Heart right ventricle (tissue), 16 donors: ENCODE measurements around the gene GSG1. TPM values are rescaled to one million over a fixed set of nuclear protein-coding genes. Genes with fewer than 3 reads are reported as not detected.

ENCODE experiments used
- ATAC-seq, 8 donors: fragments of 200-7000 bp; cut with Tn5 transposase; one replicate each; pipeline ENCODE4 v1.9.1; 2020; ENCODE audit warnings: mild to moderate bottlenecking in 8 of 8, moderate library complexity in 8 of 8, moderate number of reproducible peaks in 1 of 8
- DNase-seq, 2 donors: peaks; one replicate each; pipeline ENCODE4 v3.0.0-alpha.2; 2020
- H3K27ac ChIP-seq, 10 donors: fragments of 200-600 bp; sonication (generic) in 2 of 10; one replicate each; pipeline versions ENCODE4 v1.5.0 to v1.8.0; 2020 to 2022; ENCODE audit warnings: mild to moderate bottlenecking in 3 of 10
- H3K27me3 ChIP-seq, 7 donors: fragments of 200-600 bp; one replicate each; pipeline ENCODE4 v1.8.0; 2021 to 2022; ENCODE audit warnings: mild to moderate bottlenecking in 2 of 7
- H3K36me3 ChIP-seq, 9 donors: fragments of 200-600 bp; sonication (generic) in 1 of 9; one replicate each; pipeline versions ENCODE4 v1.5.0 to v1.8.0; 2020 to 2022; ENCODE audit warnings: mild to moderate bottlenecking in 2 of 9
- H3K4me1 ChIP-seq, 9 donors: fragments of 200-600 bp; sonication (generic) in 1 of 9; one replicate each; pipeline versions ENCODE4 v1.5.0 to v1.8.0; 2020 to 2022; ENCODE audit warnings: mild to moderate bottlenecking in 4 of 9
- H3K4me3 ChIP-seq, 10 donors: fragments of 200-600 bp; sonication (generic) in 2 of 10; one replicate each; pipeline versions ENCODE4 v1.5.0 to v1.8.0; 2020 to 2022; ENCODE audit warnings: mild to moderate bottlenecking in 7 of 10, moderate library complexity in 2 of 10
- H3K9me3 ChIP-seq, 11 donors: fragments of 200-600 bp in 10 of 11; sonication (generic) in 2 of 11; one replicate each; pipeline versions ENCODE4 v1.5.0 to v1.8.0; 2013 to 2022; ENCODE audit warnings: mild to moderate bottlenecking in 2 of 11, control low read depth in 1 of 11, moderate library complexity in 1 of 11
- WGBS, 2 donors: extraction: QIAGEN DNeasy Blood & Tissue Kit; methylation state at CpG; one replicate each; pipeline ENCODE4 v1.1.7; 2013; ENCODE audit warnings: inconsistent platforms in 1 of 2; 5-methylcytosine and 5-hydroxymethylcytosine counted together
- intact Hi-C, 10 donors: fragments of 100-400 bp; cut with DNase I; formaldehyde crosslinking; loops; one replicate each; pipeline versions ENCODE4 v1.11.1 to v1.14.2; 2022
- polyA plus RNA-seq, 2 donors: library from polyadenylated mRNA; stranded (reverse); fragments of 200-250 nt; gene quantifications; one replicate each; pipeline ENCODE4 v1.2.3, GENCODE V29; 2013
- total RNA-seq, 10 donors: library from RNA; stranded (reverse); fragmentation: NEBNext Ultra II Directional in 3 of 10; extraction: Animal tissue kit (Norgen Biotek cat#: 25700) in 3 of 10; gene quantifications; one replicate each; pipeline versions ENCODE4 v1.2.1 to v1.2.4, GENCODE V29; 2021 to 2023
- TF ChIP-seq, protein P1 (sequence below), 9 donors: fragments of 200-600 bp; sonication (generic) in 2 of 9; IDR thresholded peaks; one replicate each; pipeline versions ENCODE4 v1.5.0 to v1.8.0; 2021 to 2022; ENCODE audit warnings: antibody characterized with exemption in 9 of 9, mild to moderate bottlenecking in 5 of 9, moderate library complexity in 1 of 9
- donor health status: Arrhythmogenic right ventricular cardiomyopathy.
- donor health status: ischemic (EF 13 %, LVEDD 7.1; RV severe dilation, severe dysfunction).
- donor health status: healthy with polysubstance abuse.
- donor health status: DM: no; HTN: yes; CAD: no.
- donor health status: DM: no; HTN: no; CAD: no.
- donor health status: ischemic (EF 25% LVEDD 6.9; RV normal size, moderate dysfunction).
- donor health status: ischemic (EF 25% LVEDD 5.7; RV mildly dilated, moderate dysfunction).
- donor health status: healthy.
- donor health status: DM: yes; HTN: yes; CAD: no.
- donor health status: Ischemic cardiomyopathy.
- donor health status: ischemic (EF 35%, LVEDD 5.7; RV mildly dilated, moderate dysfunction).
- donor health status: nonischemic (EF 11% LVEDD 7.7; RV severe dilation, severe dysfunction).
- donor health status: DM: yes; HTN: yes; CAD: no.
- donor health status: PGD.
- donor health status: ischemic (EF 29% LVEDD 5.4; RV normal size, mild dysfunction).
- donor health status: nonischemic (EF 23%, LVEDD 6.1; RV moderate dilation, normal function).

Gene GSG1
- total and polyA plus RNA-seq, 12 donors, result not detected

DNA sequence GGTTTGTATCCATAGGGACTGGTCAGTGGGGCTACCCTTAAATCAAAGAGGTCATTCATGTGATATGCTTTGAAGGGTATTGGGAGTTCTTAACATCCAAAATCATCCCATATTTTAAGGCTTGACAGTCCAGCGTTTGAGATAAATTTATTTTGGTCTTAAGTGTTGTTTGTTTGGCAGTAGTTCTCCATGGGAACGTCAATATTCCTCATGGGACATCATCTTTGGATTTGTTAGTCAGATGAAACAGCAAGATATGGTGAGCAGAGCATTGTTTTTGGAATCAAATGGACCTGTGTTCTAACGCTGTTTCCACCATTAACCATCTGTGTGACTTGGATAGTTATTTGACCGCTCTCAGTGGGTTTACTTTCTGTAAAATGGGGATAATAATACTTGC lies 45.9 kb upstream of the GSG1 start:
- TF ChIP-seq, protein P1, sequence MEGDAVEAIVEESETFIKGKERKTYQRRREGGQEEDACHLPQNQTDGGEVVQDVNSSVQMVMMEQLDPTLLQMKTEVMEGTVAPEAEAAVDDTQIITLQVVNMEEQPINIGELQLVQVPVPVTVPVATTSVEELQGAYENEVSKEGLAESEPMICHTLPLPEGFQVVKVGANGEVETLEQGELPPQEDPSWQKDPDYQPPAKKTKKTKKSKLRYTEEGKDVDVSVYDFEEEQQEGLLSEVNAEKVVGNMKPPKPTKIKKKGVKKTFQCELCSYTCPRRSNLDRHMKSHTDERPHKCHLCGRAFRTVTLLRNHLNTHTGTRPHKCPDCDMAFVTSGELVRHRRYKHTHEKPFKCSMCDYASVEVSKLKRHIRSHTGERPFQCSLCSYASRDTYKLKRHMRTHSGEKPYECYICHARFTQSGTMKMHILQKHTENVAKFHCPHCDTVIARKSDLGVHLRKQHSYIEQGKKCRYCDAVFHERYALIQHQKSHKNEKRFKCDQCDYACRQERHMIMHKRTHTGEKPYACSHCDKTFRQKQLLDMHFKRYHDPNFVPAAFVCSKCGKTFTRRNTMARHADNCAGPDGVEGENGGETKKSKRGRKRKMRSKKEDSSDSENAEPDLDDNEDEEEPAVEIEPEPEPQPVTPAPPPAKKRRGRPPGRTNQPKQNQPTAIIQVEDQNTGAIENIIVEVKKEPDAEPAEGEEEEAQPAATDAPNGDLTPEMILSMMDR (IDR thresholded peaks at IDR 0.05), result no peak
- Histone ChIP-seq H3K36me3 (no peaks in the 10 kb centered on the region), H3K4me3 (no peak overlapping the region), H3K27me3 (no peaks in the 10 kb centered on the region), H3K4me1 (peaks cover 0 to 58% (median 34%) of the 10 kb centered on the region in 9 donors), H3K27ac (peak overlapping the region in 7 of 10 donors; percentile 7 to 66 (median 39)), H3K9me3 (peaks cover 0 to 9% (median 0%) of the 10 kb centered on the region in 11 donors)
- DNase-seq (no peak), ATAC-seq (peak in 1 of 8 donors; percentile 13)
- WGBS, 2 donors, result 48 to 56% methylated on average over 4 of the region's 4 CpGs
- intact Hi-C loops, result loop anchor here in 2 of 10 donors (5.0 to 10.0 kb wide), 2 partner anchors 45 to 47 kb away; partner anchors contain the start of genes EMP1 (in 1 of the 2) and GSG1 (in 1 of the 2)

DNA sequence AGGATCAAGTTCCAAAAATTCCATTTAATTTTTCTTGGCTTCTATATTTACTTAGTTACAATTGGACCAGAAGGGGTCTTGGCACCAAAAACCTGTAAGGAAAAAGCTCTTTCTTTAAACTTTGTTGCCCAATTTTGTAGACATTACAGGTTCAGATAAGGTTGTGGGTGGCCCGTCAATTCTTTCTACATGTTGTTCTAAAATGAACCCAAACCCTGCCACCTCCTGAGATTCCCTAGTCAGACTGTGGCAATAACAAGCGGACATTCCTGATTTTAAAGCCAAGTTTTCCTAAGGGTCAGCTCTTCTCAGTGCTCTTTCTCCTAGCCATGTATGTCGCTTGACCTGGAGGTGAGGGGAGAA lies 45.0 kb upstream of the GSG1 start:
- no peaks in the 10 kb centered on the region for H3K36me3 ChIP-seq
- no peaks in the 10 kb centered on the region for H3K27me3 ChIP-seq
- intact Hi-C loops, result loop anchor here in 2 of 10 donors (5.0 to 10.0 kb wide), 2 partner anchors 46 kb away; partner anchors contain the start of genes EMP1 (in 1 of the 2) and GSG1 (in 1 of the 2)
- no peak overlapping the region for H3K4me3 ChIP-seq
- TF ChIP-seq, protein P1 (IDR thresholded peaks at IDR 0.05), result no peak
- peaks cover 0 to 61% (median 31%) of the 10 kb centered on the region in 9 donors for H3K4me1 ChIP-seq
- ATAC-seq (no peak), DNase-seq (no peak)
- 80 to 83% methylated on average over 3 of the region's 3 CpGs for WGBS, 2 donors
- H3K27ac ChIP-seq, result peak overlapping the region in 8 of 10 donors; percentile 7 to 66 (median 50)
- H3K9me3 ChIP-seq, result peaks cover 0 to 9% (median 0%) of the 10 kb centered on the region in 11 donors

DNA sequence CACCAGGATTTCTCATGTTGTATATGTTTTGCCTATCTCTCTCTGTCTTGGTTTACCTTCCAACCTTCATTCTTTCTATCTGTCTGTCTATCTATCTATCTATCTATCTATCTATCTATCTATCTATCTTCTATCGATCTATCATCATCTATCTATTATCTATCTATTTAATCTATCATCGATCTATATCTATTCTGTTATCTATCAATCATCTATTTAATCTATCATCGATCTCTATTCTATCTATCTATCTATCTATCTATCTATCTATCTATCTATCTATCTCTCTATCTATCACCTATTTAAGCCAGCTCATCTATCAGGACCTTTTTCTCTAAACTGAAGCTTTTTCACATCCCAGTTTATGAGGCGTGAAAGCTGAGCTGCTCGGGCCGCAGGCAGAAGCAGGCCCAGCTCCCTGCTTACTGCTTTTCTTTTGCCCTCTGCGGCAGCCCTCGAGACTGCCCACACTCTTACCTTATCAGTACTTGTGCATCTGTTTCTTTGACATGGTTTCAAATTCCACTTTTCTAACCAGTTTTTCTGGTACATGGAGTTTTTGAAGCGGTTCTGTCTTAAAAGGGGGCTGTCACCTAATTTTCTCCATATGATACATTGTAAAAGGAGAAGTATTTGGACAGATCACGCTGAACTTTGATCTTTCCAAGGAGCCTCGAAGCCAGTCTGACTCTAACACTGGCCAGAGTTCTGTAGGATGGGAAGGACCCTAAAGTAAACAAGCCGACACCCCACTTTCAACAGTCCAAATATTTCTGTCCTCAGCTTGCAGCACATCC lies 44.4 kb upstream of the GSG1 start:
- TF ChIP-seq, protein P1 (IDR thresholded peaks at IDR 0.05), result no peak
- H3K4me3 ChIP-seq, result no peak overlapping the region
- H3K27me3 ChIP-seq, result no peaks in the 10 kb centered on the region
- H3K4me1 ChIP-seq, result peaks cover 0 to 56% (median 27%) of the 10 kb centered on the region in 9 donors
- H3K36me3 ChIP-seq, result no peaks in the 10 kb centered on the region
- DNase-seq (no peak), ATAC-seq (peak in 1 of 8 donors; percentile 24)
- WGBS, 2 donors, result 78 to 80% methylated on average over 12 of the region's 12 CpGs
- H3K9me3 ChIP-seq, result peaks cover 0 to 9% (median 0%) of the 10 kb centered on the region in 11 donors
- peak overlapping the region in 8 of 10 donors; percentile 7 to 75 (median 50) for H3K27ac ChIP-seq
- intact Hi-C loops, result loop anchor here in 3 of 10 donors (2.0 to 10.0 kb wide), 3 partner anchors 46 to 47 kb away; partner anchors contain the start of genes EMP1 (in 1 of the 3) and GSG1 (in 1 of the 3)

DNA sequence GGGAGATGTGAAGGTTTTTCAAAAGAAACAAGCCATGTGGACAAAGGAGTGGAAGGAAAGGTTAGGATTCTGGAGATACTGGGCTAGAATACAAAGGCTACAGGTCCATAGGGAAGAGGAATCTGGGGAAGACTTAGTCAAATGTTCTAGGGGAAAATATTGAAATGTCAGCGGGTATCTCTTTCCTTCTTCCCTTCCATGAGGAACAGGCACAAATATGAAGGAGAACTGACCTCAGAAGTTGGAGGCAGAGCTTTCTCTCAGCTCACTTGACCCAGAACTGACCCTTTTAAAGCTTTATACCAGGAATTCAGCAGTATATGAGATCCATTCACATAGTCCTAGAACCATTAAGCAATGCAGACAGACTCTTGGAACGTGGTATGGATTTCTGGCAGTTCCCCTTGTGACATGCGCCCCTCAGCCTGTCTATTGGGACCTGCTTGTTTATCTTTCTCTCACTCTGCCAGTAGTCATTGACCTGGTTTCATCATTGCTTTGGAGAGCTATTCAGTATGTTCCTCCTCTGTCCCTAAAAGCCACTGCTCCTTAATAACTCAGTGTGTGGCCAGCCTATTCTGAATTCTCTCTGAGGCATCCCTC lies 43.0 kb upstream of the GSG1 start:
- Histone ChIP-seq H3K4me3 (no peak overlapping the region), H3K36me3 (no peaks in the 10 kb centered on the region), H3K27me3 (no peaks in the 10 kb centered on the region), H3K9me3 (peaks cover 0 to 5% (median 0%) of the 10 kb centered on the region in 11 donors), H3K4me1 (peaks cover 0 to 47% (median 17%) of the 10 kb centered on the region in 9 donors), H3K27ac (peak overlapping the region in 9 of 10 donors; percentile 18 to 75 (median 40))
- 65 to 69% methylated on average over 3 of the region's 3 CpGs for WGBS, 2 donors
- ATAC-seq, result peak; percentile 51 to 86 (median 74)
- intact Hi-C loops, result loop anchor here in 3 of 10 donors (2.0 to 10.0 kb wide), 3 partner anchors 44 to 48 kb away; partner anchors contain the start of genes EMP1 (in 1 of the 3) and GSG1 (in 1 of the 3)
- peak in 1 of 2 donors; percentile 42 for DNase-seq
- TF ChIP-seq, protein P1 (IDR thresholded peaks at IDR 0.05), result no peak
